Measurements from ENCODE around the gene FBLN2.
"Not testable (repeated sequence)": the region's sequence is repeated elsewhere in the genome, so short reads cannot be mapped to it uniquely, and the experiment has no call there.

The FBLN2 gene

DNA sequence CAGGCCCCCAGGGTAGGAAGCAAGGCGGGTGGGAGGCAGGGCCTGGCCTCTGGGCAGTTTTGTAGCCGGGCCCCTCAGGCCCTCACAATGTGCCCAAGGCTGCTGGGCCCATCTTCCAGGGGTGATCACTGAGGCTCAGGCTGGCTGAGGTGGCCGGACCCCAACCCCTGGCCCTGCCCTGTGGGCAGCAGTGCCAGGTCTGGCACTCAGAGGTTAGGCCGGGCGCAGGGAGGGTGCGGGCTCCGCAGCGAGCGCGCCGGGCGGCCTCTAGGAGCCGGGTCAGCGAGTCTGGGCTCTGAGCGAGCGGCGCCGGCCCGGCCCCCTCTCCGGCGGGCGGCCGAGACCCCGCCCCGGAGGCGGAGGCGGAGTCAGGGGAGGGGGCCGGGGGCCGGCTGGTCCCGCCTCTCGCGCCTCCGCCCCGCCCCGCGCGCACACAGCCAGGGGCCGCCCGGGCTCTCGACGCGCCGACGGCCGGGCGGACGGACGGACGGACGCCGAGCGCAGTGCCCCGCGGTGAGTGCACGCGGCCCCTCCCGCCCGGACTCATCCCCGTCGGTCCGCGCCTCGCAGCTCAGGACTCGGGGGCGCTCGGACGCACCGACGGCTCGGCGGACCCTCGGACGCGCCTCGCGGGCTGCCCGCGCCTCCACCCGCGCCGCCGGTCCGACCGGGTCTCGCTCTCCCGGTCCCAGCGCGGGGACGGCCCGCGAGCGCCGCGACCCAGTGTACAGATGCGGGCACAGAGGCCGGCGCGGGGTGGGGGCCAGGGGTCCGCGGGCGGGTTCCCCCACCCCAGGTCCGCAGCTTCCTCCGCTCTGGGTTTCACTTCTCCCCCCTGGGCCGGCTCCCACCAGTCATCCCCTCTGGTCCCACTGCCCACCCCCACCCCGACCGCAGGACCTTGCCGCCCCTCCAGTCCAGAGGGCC lies at the start of gene FBLN2:
Gene FBLN2 (plus strand): TSS at position 430 of the 927 bp plus-strand sequence. CDS start 21,231 bp downstream, outside the sequence.
- peak; percentile 76 for DNase-seq (ENCODE audit: low read depth, low spot score)

DNA sequence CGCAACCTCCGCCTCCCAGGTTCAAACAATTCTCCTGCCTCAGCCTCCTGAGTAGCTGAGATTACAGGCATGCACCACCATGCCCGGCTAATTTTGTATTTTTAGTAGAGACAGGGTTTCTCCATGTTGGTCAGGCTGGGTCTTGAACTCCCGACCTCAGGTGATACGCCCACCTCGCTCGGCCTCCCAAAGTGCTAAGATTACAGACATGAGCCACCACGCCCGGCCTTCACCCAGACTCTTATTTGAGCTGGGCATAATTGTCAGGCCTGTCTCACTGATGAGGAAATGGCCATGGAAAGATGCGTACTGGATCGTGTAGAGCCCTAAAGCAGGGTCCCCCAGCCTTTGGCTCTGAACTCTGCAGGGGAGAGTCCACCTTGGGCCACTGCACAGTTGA lies 49.7 kb upstream of the FBLN2 start:
- DNase-seq (ENCODE audit: low read depth, low spot score): not testable (repeated sequence)

DNA sequence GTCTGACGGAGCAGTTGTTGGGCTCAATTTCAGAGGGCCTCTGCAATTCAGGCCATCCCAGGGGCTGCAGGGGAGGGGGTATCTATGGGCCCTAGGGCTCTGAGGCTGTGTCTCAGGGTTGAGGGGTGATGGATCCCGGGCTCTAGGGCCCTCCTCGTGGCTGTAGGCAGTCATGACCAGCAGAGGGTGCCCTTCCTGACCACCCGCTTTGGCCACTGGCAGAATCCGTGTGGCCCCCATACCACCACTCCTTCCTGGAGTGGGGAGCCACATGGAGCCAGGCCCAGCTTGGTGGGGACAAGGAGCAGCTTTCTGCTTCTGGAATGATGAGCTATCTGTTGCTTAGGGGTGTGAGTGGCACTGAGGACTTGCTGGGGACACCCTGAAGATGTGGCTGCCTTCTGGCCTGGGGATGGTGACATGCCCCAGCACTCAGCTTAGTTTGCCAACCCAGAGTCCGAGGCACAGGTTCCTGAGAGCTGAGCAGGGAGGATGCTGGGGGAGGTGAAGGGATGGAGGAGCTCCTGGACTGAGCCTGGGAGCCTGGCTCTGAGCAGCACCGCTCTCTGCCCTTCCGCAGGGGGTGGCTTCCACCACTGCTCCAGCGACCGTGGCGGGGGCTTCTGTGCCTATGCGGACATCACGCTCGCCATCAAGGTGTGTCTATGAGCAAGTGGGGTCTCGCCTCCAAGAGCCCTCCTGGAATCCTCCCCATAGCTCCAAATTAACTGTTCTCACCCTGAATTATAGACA lies 48.6 kb upstream of the FBLN2 start:
- DNase-seq (ENCODE audit: low read depth, low spot score): peak; percentile 67

DNA sequence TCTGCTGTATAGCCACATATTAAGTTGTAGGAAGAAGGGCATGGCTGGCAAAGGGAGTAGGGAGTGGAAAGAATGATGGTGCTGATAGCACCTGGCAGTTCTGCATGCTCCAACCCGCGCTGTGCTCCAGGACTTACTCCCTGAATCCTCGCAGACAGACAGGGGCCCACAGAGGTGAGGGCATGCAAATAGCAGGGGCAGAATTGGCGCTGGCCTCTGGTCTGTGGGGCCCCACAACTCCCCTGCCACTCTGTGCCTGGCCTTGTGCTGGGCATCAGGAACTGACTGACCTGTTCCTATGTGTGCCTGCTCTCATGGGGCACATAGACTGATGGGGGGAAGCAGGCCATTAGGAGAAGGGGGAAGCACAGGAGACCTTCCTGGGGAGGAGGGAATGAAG lies 47.9 kb upstream of the FBLN2 start:
- DNase-seq (ENCODE audit: low read depth, low spot score): no peak

DNA sequence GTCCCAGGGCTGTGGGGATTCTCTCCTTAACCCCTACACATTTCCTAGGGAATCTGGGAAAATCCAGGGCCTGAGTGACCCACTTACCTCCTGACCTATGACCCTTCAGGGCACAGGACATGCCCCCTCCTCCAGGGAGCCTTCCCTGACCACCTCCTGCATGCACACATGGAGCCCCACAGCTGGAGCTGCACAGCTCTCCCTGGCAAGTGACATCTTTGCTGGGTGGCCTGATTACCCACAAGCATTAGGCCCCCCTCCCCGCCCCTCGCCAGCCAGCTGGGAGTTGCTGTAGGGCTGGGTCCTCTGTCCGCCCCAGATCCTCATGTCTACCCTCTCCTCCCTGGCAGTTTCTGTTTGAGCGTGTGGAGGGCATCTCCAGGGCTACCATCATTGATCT lies 47.4 kb upstream of the FBLN2 start:
- DNase-seq (ENCODE audit: low read depth, low spot score): no peak

DNA sequence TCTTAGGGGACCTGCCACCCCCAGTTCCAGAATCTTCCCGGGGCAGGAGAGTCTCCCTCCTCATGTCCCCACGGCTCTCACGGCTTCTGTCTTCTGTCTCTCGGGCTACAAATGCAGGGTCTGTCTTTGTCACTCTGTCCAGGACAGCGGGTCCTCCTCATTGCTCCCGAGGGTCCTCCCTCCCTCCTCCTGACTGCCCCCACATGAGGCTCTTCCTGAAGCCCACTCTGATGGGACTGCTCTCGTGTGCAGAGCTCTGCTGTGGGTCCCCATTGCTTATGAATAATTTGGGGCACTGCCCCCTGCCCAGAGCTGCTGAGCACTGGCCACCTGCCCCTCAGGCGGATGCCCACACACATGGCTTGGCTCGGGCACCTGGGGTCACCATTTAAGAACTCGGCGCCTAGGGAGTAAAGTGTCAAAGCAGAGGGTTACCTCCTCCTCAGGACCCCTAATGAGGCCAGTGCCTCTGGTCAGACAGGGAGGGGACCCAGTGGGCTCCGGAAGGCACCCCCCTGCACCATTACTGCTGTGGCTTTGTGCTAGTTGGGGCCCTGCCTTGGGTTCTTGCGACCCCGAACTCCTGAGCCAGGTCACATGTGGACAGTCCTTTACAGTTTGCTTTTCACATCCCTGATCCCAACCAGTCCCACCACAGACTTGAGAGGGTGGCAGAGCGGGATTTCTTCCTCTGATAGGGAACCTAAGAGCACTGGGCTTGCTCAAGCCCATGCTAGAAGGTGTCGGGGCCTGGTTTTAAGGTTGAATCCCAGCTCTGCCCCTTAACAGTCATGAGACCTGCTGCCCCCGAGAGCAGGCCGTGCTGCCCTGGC lies 46.8 kb upstream of the FBLN2 start:
- no peak for DNase-seq (ENCODE audit: low read depth, low spot score)

DNA sequence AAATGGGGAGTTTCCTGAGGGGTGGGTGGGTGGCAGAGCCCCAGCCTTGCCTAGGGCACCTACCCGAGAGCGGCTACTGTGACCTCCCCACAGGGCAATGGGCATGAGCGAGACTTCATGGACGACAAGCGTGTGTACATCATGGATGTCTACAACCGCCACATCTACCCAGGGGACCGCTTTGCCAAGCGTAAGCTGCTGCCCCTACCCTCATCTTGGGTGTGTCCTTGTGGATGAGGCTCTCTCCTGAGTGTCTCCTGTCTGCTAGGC lies 46.2 kb upstream of the FBLN2 start:
- DNase-seq (ENCODE audit: low read depth, low spot score): no peak

DNA sequence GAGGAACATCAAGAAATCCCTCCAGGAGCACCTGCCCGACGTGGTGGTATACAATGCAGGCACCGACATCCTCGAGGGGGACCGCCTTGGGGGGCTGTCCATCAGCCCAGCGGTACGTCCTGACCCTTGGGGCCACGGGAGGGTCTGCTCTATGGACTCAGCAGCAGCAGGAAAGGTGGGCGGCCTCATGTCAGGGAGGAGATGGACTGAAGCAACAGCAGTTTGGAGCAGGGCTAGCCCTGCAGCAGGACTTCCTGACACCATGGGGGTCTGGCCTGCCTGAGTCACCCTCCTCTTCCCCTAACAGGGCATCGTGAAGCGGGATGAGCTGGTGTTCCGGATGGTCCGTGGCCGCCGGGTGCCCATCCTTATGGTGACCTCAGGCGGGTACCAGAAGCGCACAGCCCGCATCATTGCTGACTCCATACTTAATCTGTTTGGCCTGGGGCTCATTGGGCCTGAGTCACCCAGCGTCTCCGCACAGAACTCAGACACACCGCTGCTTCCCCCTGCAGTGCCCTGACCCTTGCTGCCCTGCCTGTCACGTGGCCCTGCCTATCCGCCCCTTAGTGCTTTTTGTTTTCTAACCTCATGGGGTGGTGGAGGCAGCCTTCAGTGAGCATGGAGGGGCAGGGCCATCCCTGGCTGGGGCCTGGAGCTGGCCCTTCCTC lies 44.6 kb upstream of the FBLN2 start:
- peak; percentile 53 for DNase-seq (ENCODE audit: low read depth, low spot score)

DNA sequence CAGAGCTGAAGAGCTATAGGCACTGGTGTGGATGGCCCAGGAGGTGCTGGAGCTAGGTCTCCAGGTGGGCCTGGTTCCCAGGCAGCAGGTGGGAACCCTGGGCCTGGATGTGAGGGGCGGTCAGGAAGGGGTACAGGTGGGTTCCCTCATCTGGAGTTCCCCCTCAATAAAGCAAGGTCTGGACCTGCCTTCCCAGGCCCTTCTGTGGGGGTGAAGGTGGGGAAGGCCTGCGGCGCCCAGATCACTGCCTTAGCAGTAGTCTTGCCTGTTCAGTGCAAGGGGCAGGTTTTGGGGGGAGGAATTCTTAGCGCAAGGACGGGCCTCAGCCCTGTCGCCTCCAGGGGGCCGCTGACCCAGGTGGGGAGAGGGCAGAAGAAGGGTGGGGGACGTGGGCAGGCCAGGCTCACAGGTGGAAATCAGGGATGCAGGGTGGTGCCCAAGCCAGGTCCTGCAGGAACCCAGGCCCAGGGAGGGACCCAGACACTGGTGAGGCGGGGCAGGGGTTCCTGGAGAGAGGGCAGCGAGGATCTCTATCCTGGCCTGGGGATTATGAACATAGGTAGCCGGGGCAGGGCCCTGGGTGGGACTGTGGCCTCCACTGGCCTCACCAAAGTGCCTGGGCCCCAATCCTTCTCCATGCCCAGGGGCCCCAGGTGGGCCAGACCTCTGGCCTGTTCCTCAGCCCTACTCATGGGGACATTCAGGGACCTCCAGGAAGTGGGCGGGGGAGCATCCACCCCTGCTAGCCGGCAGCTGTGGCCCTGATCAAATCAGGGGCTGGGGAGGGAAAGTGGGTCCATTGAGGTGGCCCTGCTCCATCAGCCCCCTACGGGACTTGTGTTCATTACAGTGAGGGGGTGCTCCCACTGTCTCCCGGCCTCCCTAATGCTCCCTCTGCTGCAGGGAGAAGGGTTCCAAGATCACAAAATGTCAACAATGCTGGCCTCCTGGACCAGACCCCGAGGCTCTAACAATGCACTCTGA lies 43.5 kb upstream of the FBLN2 start:
- DNase-seq (ENCODE audit: low read depth, low spot score): no peak

DNA sequence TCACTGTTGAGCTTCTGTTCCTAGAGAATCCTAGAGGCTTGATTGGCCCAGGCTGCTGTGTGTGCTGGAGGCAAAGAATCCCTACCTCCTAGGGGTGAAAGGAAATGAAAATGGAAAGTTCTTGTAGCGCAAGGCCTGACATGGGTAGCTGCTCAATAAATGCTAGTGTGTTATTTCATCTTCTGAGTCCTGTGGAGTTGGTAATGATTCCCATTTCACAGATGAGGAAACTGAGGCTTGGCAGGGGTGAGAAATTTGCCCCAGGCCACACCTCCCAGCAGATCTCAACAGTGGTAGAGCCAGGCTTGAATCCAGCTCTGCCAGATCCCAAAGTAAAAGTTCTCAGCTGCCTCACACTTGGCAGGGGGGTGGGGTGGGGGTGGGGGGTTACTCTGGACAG lies 42.7 kb upstream of the FBLN2 start:
- no peak for DNase-seq (ENCODE audit: low read depth, low spot score)

DNA sequence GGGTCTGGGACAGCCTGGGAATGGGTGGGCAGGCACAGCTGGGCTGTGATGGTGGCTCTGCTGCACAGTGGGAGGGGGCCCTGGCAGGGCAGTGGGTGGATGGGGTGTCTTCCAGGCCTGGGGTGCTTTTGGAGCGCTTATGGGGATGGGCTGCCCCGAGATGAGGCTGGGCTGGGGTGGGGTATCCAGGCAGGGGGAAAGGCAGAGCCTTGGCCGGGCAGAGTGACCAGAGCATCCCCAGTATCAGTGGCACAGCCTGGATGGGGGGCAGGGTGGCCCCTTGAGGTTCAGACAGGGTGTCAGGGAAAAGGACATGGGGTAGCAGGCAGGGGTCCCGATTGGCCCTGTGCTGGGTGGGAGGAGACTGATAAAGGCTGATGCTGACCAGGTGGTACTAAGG lies 42.2 kb upstream of the FBLN2 start:
- DNase-seq (ENCODE audit: low read depth, low spot score): no peak

DNA sequence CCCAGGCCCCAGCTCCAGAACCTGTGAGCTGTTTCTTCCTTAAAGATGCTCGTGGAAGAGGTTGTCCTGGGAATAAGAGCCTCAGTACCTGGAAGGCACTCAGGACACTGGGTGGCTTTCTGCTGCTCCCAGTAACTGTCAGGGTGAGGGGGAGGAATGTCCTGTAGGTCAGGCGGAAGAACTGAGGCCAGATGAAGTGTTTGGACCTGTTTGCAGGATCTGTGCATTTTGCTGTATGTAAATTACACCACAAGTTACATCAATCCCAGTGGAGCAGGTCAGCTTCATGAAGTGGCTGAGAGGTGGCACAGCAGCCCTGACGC lies 41.7 kb upstream of the FBLN2 start:
- no peak for DNase-seq (ENCODE audit: low read depth, low spot score)

DNA sequence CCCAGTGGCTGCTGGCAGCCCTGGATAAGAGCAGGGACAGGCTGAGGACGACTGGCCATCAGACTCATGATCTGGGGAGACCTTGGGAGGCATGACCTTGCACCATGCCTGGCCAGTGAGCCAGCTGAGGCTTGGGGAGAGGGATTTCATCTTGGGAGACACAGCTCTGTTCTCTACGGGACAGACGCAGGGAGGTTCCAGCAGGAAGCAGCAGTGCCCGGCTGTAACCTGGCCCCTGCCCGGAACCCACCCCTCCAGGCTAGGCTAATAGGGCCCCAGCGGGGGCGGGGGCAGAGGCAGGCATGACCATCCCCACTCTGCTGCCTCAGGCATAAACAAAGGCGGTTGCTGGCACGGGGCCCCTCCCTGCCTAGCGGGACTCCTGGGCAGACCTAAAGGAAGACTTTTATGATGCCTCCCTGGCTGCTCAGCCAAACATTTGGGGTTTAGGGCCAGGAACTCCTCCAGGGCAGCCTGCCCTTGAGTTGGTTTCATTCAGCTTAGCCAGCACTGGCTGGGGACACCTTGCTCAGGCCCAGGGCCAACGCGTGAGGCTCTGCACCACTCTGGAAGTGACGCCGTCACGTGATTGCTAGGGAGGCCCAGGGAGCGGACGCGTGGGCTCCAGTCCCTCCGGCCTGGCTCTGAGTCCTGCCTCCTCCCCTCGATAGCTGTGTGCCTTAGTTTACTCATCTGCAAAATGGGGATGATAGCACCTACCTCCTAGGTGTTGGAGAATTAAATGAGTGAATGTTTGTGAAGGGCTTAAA lies 41.2 kb upstream of the FBLN2 start:
- peak; percentile 82 for DNase-seq (ENCODE audit: low read depth, low spot score)

DNA sequence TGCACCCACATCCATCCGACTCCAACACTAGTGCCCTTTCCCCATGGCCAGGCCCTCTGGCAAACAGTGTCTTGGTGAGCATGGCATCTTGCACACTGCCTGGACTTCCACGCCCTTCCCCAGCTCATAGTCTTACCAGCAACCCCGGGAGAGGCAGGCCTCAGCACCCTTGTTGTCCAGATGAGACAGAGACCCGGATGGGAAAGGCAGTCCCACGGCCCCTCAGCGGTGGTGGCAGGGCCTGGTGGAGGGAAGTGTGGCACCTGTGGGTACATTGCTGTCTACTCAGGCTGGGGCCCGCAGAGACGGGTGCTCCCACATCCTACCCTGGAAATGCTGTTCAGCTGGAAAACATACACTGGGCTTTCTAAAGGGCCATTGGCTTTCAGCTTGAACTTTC lies 40.4 kb upstream of the FBLN2 start:
- no peak for DNase-seq (ENCODE audit: low read depth, low spot score)

DNA sequence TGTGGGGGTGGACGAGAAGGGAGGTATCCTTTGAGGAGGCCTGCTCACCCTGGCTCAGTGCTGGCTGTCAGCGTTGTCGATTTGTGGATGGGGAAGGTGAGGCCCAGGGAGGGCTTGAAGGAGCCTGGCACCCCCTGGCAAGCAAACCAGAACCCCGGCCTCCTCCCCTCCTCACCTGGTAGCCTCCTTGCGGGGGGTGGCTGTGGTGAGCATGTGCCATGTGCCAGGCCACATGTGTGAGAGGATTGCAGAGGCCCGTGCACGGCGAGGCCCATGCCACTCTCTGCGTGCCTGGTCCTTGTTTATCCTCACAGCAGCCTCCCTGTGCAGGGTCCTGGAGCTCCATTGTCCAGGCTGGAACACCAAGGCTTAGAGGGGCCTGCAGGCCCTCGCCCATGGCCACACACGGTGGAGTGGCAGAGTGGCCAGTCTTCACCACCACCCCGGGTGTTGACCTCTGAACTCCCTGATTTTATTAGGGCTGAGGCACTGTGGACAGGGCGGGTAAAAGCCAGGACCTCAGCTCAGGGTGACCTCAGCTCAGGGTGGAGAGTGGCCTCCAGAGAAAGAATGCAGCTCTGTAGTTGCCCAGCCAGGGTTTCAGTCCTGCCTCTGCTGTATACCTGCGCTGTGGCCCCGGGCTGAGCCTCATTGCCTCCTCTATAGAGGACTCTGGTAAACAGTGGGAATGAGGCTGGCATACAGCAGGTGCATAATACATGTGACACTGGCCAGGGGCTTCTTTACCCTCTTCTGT lies 39.7 kb upstream of the FBLN2 start:
- no peak for DNase-seq (ENCODE audit: low read depth, low spot score)

DNA sequence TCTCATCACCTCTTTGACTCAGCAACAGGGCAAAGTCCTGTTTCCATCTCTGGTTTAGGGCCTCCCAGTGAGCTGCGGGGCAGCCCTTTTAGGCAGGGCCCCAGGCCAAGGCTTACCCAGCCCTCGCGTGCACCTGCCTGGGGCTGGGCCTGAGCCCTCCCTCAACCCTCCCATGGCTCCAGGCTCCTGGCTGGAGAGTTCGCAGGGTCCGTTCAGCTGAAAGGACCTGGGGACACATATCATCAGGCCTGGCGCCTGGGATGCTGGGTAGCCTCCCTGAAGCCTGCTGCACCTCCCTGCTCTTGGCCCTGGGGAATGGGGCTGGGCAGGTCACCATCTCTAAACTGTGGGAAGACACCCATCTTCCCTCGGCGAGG lies 39.1 kb upstream of the FBLN2 start:
- DNase-seq (ENCODE audit: low read depth, low spot score): no peak

DNA sequence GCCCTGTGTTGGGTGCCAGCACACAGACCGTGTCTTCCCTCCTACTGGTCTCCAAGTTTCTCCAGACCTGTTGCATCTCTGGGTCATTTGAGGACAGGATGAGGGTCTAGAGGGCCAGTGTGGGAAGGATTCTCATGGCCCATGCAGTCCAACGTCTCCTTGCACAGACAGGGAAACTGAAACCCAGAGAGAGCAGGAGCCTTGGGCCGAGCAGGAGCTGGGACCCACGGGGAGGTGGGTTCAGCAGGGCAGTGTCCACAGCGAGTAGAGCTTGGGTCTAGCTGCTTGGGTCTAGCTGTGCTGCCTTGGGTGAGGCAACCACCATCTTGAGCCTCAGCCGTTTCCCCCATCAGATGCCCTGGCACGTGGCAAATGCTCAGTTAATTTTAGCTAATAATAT lies 36.5 kb upstream of the FBLN2 start:
- no peak for DNase-seq (ENCODE audit: low read depth, low spot score)

DNA sequence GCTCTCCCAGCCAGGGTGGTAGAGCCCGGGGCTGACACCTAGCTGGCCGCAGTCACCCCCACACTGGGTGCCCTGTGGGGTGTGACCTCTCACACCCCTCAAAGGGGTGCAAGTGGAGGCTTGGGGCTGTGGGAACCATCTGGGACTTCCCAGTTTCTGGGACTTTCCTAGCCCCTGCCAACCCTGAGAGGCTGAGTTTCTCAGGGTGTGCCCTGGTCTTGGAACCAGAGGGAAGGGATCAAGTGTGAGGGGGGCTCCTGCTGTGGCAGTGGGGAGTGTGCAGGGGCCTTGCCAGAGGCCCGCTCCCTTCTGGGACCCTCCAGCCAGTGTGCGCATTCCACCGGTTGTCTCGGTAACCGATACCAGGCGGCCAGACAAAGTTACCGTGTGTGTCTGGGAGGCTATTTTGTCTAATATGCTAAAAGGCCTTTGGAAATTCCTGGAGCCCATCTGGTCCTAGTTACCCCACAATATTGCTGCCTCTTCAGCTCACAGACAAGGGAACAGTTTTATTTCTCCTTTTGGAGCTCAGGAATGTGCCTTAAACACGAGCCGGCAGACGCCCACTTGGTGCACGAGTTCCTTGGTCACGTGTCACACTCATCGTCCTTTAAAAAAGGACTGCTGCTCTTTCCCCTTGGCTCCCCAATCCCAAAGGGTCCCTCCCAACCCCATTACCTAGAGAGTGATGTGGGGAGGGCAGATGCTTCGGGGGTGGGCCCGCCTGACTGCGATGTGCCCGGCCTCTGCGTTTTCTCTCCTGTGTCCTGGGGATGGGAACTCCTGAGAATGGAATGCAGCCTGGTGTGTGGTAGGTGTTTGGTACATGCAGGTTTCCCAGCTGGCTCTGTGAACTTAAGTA lies 35.6 kb upstream of the FBLN2 start:
- DNase-seq (ENCODE audit: low read depth, low spot score): peak; percentile 64

Measured in ELF-1 (cell line).